ENCODE results near the gene NGEF. TPM values are rescaled to one million over a fixed set of nuclear protein-coding genes. Genes with fewer than 3 reads are reported as not detected.
"Not testable (repeated sequence)": the region's sequence is repeated elsewhere in the genome, so short reads cannot be mapped to it uniquely, and the experiment has no call there.

The NGEF gene
- total RNA-seq, 1 donor from 2014 or later = 3.2 TPM

DNA sequence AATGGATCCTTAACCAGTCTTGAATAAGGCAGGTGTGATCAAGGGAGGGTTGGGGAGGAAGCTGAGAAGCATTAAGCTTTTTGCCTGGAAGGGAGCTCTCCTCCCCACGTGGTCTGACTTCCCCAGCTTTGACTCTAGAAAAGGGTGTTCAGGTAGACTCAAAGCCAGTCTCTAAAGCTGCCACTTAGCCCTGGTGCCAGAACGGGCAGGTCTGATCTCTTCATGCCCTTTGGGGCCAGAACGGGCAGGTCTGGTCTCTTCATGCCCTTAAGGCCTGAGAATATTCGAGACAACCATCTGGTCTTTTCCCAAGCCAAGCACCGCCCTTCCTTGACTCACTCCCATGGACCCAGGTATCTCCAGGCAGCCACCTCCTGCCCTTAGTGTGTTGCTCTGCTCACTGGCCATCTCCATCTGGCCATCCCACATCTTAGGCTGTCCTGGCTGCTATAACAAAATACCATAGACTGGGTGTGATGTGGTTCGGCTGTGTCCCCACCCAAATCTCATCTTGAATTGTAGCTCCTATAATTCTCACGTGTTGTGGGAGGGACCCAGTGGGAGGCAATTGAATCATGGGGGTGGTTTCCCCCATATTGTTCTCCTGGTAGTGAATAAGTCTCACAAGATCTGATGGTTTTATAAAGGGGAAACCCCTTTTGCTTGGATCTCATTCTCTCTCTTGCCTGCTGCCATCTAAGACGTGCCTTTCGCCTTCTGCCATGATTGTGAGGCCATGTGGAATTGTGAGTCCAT lies 83.6 kb downstream of the NGEF start:
- no peak for DNase-seq (ENCODE audit: low read depth, low spot score)

DNA sequence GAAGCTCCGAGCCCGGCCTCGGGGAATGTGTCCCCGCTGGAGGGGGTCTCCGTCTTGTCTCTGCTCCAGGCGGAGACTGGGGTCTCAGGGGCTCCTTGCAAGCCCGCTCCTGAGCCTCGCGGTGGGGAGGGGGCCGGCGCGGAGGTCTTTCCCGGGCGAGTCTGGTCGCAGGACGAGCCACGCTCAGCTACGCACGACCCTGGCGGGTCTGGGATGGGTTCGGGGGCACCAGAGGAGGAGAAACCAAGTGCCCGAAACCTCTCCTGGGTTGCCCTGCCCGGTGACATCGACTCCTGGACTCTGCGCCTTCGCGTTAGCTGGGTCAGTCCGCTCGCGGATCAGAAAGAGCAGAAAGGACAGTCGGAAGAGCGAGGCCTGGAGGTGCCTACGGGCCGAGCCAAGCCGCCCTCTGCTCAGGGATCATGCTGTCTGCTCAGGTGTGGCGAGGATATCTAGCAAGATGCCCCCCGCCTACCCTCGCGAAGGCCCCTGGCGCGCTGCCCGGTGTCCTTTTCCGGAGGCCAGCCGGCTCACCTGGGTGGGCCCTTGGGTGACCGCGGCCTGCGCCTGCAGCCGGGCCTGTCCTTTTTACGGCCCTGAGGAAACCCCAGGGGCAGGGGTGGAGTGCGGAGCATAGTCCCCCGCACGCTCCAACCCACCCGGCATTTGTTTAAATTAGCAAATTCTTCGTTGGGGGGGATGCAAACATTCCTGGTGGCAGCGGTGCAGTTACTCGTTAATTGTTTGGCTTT lies 84.3 kb downstream of the NGEF start:
- no peak for DNase-seq (ENCODE audit: low read depth, low spot score)

DNA sequence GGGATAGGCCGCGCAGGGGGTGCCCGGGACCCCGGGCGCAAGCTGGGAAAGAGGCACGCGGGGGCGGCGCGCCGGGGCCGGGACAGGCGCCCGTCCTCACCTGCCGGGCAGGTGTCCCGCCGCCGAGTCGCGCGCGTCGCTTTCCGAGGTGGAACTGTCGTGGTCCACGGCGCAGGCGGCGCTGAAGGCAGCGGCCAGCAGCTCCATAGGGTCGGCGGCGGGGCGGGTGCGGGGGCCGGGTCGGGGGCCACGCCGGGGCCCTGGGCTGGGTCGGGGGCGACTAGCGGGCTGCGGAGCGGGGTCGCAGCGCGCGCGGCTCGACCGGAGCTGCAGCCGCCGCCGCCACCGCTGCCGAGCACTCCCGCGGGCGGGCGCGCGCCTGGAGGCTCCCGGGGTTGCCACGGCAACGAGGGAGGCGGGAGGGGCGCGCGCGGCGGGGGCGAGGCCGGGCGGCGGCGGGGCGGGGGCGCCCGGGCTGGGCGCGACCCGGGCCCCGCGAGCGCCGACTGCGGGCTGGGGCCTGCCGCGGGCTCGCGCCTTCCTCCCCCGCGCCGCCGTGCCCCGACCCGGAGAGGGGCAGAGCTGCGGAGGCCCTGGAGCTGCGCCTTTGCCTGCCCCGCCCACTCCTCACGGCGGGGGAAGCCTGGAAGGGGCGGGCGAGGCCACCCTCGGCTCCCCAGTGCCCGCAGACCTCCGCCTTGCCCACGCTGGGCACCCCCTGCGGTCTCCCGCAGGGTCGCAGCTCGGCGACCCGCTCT lies 85.1 kb downstream of the NGEF start:
- DNase-seq (ENCODE audit: low read depth, low spot score) = no peak

DNA sequence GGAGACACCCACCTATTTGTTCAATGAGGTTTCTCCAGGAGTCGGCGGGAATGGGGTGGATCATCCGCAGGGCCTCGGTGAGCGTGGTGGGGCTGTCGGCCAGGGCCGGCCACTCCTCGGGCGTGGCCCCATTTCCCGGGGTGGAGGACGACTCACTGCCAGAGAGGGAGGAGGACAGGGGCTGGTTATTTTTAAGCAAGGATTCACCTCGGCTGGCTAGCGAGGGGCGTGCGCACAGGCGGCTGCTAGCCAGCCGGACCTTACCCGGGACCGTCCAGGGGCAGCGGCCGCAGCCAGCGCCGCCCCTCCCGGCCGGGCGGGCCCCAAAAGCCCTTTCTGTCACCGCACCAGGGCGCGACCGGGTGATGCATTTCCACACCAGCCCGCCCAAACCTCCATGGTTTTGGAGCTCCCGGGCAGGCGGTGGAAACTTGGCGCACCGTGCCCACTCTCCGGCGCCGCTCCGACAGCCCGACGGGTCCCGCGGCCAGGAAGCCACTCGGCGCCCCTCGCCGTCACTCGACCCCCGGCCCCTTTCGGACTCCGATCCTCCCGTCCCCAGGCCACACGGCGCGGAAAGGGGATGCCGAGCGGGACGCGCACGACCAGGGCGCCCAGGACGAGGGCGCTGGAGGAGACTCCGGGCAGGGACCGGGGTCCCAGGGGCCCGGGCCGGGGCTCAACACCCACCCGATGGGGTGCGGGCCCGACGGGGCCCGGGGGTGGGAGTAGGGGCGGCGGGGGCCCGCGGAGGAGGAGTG lies 85.8 kb downstream of the NGEF start:
- DNase-seq (ENCODE audit: low read depth, low spot score) = no peak

DNA sequence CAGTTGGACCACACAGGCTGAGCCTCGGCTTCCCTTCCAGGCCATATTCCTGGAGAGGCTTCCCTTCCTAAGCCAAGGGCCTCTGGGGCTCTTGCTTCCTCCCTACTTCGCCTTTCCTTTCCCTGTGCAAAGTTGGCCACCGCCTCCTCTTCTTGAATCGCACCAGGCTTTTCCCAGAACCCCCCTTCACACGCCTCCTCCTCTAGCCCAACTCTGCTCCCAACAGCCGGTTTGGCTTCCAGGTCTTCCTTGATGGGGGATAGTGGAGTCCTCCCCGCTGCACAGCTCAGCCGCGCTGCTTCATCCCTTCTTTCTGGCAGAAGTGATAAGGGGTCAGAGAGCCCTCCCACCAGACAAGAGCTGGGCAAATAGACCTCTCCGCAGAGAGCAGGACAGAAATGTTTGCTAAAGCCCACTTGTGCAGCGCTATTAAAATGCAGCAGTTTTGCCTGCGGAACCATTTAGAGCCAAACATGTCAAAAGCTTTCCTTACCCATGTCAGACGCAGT lies 86.6 kb downstream of the NGEF start:
- DNase-seq (ENCODE audit: low read depth, low spot score) = no peak

DNA sequence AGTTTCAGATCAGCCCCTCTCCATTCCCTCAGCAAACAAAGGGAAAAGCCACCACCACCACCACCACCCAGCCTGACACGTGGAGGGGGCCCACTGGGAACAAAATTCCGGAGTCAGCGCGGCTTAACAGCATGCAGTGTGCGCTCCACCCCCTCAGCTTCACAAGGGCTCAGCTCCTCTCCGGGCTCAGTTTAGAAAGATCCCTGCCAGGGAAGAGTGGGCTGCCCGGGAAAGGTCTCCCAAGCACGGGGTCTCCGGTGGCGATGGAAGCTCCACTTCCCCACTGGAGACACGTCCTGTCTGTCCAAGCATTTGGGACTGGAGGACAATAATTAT lies 87.3 kb downstream of the NGEF start:
- DNase-seq (ENCODE audit: low read depth, low spot score) = no peak

DNA sequence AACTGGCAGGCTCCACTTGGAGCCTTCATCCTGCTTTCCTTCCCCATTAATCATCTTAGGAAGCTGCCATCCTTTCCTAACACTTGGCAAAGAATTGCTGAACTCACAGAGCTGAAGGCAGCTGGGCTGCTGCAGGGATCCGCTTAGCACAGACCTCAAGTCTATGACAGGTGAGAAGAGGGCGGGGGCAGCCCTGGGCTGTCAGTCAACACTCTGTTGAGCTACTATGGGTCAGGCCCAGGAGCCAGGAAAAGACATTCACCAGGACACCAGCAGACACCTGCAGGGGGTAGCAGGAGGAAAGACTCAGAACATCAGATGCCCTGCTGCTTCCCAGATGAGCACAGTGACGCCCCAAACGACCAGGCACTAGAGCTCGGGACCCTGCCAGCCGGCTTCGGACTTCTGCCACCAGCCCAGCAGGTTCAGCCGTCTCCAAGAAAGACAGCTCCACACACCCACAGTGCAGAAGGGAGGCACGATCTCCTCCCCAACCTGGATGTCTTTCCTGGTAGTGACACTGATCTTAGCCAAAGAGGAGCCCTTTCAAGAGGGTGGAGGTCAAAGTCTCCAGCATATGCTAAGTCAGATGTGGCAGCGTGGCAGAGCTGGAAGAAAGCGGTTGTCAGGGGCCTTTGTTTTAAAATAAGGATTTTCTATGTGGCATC lies 87.8 kb downstream of the NGEF start:
- DNase-seq (ENCODE audit: low read depth, low spot score) = no peak

DNA sequence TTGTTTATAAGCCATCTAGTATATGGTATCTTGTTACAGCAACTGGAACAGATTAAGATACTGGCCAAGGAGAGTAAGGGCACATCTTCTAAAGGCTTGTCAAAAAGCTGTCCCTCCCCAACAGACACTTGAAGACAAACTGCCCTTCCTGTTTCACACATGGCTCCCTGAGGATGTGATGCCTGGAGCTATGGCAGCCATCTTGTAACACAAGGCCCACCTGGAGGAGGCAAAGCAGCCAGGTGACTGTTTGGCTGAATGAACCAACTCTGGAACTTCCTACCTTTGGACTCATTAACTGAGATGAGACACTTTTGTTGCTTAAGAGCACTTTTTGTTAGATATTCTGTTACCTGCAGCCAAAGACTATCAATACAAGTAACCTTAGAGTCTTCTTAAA lies 88.6 kb downstream of the NGEF start:
- no peak for DNase-seq (ENCODE audit: low read depth, low spot score)

DNA sequence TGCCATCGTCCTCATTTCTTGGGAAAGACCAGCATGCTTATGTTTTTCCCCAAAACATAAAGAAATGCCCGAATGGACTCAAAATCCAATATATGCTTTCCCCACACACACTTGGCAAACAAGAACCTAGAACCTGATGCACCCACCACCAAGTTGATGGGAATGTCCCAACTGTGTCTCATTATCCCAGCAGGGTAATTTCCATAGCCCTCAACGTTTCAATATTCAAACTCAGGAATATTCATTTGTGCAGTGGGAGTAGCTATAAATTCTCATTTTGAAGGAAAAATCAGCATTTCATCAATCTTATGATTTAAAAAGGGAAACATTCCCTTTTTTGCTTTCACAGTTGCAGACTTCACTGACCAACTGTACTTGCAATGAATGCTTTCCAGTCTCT lies 92.3 kb downstream of the NGEF start:
- DNase-seq (ENCODE audit: low read depth, low spot score) = no peak

DNA sequence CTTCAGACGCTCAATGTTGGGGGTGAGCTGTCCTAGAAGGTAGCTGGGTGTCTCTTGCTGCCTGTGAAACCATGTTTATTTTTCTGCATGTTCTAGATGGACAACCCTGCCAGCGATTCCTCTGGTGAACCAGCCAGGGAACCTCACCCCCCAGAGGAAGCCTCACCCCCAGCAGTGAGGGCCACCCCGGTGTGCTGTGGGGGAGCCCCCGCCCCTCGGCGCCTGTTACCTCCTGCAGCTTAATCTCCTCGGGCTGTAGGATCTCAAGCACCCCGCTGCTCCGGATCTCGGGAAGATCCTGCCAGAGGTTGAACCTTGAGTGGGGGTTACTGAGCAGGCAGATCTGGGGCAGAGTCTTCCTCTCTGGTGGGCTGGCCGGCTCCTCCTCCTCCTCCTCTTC lies 93.0 kb downstream of the NGEF start:
- DNase-seq (ENCODE audit: low read depth, low spot score) = no peak

DNA sequence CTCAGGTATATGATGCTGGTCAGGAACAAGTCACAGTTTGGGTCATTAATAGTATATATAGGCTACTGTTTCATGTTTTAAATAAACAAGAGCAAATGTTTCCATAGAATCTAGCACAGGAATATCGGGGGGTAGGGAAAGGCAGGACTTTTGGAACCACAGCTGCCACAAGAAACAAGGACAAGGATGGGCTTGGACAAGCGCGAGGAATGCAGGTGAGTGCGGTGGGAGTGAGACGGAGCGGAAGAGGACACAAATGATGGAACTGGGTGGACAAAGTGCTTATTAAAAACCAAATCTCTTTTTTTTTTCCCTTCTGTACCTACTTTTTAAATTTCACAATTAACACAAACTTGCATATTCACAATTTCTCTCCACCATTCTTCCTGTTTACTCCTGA lies 93.9 kb downstream of the NGEF start:
- DNase-seq (ENCODE audit: low read depth, low spot score) = no peak

DNA sequence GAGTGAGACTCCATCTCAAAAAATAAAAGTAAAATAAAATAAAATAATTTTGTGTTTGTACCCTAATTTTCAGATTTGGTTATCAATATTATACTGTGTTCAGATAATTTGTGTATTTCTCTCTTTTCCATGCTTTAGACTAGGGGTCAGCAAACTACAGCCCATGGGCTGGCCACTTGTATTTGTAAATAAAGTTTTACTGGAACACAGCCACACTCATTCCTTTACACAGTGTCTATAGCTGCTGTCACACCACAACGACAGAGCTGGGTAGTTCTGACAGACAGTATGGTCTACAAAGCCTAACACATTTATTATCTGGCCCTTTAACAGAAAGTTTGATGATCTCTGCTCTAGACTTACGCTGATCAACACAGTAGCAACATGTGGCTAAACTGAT lies 99.2 kb downstream of the NGEF start:
- DNase-seq (ENCODE audit: low read depth, low spot score) = no peak

DNA sequence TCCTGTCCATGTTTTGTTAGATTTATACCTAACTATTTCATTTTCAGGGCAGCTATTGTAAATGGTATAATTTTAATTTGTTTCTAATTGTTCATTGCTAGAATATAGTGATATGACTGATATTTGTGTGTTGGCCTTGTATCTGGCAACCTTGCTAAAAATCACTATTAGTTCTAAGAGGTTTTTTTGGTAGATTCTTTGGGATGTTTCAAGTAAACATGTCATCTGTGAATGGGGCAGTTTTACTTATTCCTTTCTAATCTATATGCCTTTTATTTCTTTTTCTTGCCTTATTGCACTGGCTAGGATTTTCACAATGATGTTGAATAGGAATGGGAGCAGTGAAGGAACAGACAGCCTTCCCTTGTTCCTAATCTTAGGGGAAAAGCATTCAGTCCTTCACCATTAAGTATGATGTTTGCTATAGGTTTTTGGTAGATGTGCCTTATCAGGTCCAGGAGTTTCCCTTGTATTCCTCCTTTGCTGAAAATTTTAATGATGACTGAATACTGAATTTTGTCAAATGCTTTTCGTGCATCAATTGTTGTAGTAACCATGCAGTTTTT lies 101.3 kb downstream of the NGEF start:
- no peak for DNase-seq (ENCODE audit: low read depth, low spot score)

DNA sequence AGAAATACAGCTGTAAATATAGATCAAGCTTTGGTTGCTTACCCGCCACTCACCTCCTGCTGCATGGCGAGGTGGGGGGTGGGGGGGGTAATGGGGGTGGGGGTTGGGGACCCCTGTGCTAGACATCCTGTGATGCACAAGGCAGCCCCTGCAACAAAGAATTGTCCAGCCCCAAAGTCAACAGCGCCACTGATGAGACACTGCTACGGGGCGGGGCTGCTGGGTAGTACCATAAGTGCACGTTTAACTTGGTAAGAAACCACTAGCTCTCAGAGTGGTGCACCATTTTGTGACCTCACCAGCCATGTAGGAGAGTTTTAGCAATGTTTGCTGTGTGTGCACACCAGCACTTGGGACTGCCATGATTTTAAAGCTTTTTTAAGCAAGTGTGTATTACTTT lies 102.7 kb downstream of the NGEF start:
- DNase-seq (ENCODE audit: low read depth, low spot score) = no peak

DNA sequence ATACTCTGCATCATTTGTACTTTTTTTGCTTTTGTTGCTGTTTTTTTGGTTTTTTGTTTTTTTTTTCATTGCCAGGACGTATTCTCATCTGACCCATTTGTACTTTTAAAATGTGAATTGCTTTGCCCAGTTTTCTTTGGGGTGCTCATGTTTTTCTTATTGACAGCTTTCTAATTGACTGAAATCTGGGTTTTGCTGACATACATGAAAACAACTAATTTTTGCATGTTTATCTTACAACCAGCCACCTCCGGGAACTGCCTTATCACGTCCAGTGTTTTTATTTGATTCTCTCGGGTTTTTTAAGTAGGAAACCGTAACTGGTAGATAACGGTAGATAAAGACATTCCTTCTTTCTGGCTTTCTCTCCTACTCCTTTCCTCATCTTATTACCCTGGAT lies 104.4 kb downstream of the NGEF start:
- no peak for DNase-seq (ENCODE audit: low read depth, low spot score)

DNA sequence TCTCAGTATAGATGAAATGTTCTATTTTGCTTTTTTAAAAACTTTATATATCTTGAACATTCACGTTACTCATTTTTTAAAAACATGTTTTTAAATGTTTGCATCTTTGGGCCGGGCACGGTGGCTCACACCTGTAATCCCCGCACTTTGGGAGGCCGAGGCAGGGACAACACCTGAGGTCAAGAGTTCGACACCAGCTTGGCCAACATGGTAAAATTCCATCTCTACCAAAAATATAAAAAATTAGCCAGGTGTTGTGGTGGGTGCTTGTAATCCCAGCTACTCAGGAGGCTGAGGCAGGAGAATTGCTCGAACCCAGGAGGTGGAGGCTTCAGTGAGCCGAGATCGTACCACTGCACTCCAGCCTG lies 105.4 kb downstream of the NGEF start:
- not testable (repeated sequence) for DNase-seq (ENCODE audit: low read depth, low spot score)

DNA sequence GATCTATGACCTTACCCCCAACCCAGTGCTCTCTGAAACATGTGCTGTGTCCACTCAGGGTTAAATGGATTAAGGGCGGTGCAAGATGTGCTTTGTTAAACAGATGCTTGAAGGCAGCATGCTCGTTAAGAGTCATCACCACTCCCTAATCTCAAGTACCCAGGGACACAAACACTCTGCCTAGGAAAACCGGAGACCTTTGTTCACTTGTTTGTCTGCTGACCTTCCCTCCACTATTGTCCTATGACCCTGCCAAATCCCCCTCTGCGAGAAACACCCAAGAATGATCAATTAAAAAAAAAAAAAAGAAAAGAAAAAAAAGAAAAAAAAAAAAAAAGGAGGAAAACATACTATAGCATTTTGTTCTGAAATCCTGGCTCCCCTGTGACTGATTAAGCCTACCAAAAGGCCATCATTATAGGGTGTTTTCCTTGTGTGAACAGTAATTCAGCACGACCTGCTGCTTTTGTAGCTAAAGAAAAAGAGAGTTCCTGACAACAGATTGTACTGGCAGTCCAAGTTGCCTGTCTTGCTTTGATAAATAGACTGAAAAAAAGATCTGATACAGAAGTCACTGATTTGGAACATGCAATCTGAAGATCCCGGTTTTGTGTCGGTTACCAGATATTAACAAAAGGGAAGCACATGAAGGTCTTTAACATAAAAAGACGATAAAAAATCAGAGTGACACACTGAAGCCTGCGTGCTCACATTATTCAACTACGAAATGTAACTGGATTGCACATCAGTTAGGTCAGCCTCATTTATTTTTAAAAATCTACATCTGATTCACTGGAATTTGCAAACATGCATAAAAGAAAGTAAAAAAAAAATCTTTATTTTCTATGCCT lies 106.0 kb downstream of the NGEF start:
- not testable (repeated sequence) for DNase-seq (ENCODE audit: low read depth, low spot score)

DNA sequence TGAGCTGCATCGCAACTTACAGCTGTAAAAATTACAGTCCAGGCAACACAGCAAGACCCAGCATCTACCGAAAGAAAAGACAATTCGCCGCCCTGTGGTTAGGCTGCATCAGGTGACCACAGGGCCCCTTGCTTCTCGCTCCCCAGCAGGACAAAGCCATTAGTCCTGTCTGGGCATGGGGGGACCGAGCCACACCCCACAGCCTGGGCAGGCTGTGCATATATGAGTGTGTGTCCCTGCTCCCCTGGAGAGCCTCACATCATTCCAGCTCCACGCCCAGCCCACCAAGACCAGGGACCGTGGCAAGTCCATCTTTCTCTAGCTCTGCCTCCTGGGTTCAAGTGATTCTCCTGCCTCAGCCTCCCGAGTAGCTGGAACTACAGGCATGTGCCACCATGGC lies 109.1 kb downstream of the NGEF start:
- no peak for DNase-seq (ENCODE audit: low read depth, low spot score)

DNA sequence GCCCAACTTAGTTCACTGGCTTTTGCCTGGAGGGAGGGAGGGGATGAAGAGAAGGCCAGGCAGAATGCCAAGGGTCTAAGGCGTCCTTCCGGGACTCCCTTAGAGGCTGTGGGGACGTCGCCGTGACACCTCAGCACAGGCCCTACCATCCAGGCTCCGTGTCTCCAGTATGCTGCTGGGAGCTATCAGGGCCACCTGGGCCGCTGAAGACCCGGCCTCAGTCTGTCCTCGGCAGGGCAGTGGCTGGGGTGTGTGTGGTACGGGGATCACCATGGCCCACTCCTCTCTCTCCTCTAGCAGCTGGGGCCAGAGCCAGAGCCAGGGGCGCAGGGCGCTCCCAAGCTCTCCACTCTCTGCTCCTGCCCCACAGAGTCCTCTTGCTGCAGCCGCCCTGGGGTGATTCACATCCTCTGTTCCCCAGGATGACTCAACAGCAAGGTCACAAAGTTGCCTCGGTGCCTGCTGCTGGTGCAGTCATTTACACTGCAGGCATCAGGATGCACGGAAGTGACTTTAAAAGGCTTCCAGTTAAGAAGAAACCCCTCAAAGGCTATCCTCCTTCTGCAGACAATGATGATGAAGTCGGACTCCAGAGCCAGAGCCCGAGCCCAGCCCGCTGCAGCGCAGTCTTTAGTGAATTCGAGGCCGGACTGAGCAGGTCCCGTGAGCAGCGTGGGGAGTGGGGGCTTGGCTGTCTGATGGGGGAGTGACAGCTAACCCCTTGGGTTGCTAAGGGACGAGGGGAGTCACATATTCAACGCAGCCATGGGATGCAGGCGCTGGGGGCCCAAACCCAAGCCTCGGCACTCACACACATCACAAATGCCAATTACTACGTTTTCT lies 111.1 kb downstream of the NGEF start:
- DNase-seq (ENCODE audit: low read depth, low spot score) = peak; percentile 73
